WTC11 (cell line): ENCODE measurements around the gene LAT. TPM values are rescaled to one million over a fixed set of nuclear protein-coding genes. Genes with fewer than 3 reads are reported as not detected.

Source experiments
- AR ChIP-seq: fragments of 250-450 bp; sonication (Bioruptor Pico); IDR thresholded peaks from 2 replicates; pipeline ENCODE4 v1.9.0; 2021; ENCODE audit warnings: mild to moderate bottlenecking
- ARID4B ChIP-seq: sonication (generic); formaldehyde crosslinking; IDR thresholded peaks from 2 replicates; pipeline ENCODE4 v1.8.0; 2023; ENCODE audit warnings: missing genetic modification reagents, mild to moderate bottlenecking, borderline replicate concordance
- E2F4 ChIP-seq: sonication (generic); formaldehyde crosslinking; IDR thresholded peaks from 2 replicates; pipeline ENCODE4 v1.8.1; 2022; ENCODE audit warnings: low read depth, mild to moderate bottlenecking, moderate library complexity, missing genetic modification reagents, borderline replicate concordance
- E2F5 ChIP-seq: sonication (generic); formaldehyde crosslinking; IDR thresholded peaks from 2 replicates; pipeline ENCODE4 v1.8.1; 2022; ENCODE audit warnings: mild to moderate bottlenecking, moderate library complexity, missing genetic modification reagents
- EMX1 ChIP-seq: fragments of 250-450 bp; sonication (Bioruptor Pico); IDR thresholded peaks from 2 replicates; pipeline ENCODE4 v1.8.0; 2021; ENCODE audit warnings: mild to moderate bottlenecking
- ESRRA ChIP-seq: sonication (generic); formaldehyde crosslinking; IDR thresholded peaks from 2 replicates; pipeline ENCODE4 v1.8.1; 2022; ENCODE audit warnings: mild to moderate bottlenecking, missing genetic modification reagents, borderline replicate concordance
- FOXJ3 ChIP-seq: sonication (generic); formaldehyde crosslinking; IDR thresholded peaks from 2 replicates; pipeline ENCODE4 v1.9.0; 2021; ENCODE audit warnings: missing genetic modification reagents, mild to moderate bottlenecking, borderline replicate concordance
- FOXP4 ChIP-seq: sonication (generic); formaldehyde crosslinking; IDR thresholded peaks from 2 replicates; pipeline ENCODE4 v1.8.0; 2022; ENCODE audit warnings: mild to moderate bottlenecking, missing genetic modification reagents
- JAZF1 ChIP-seq: fragments of 250-450 bp; sonication (Bioruptor Pico); IDR thresholded peaks from 2 replicates; pipeline ENCODE4 v1.9.0; 2021; ENCODE audit warnings: moderate library complexity, mild to moderate bottlenecking, inconsistent platforms
- JUN ChIP-seq: sonication (generic); formaldehyde crosslinking; IDR thresholded peaks from 2 replicates; pipeline ENCODE4 v1.8.0; 2023; ENCODE audit warnings: mild to moderate bottlenecking, missing genetic modification reagents
- MAX ChIP-seq: sonication (generic); formaldehyde crosslinking; IDR thresholded peaks from 2 replicates; pipeline ENCODE4 v1.8.0; 2022; ENCODE audit warnings: mild to moderate bottlenecking, missing genetic modification reagents
- MYBL2 ChIP-seq: sonication (generic); formaldehyde crosslinking; IDR thresholded peaks from 2 replicates; pipeline ENCODE4 v1.8.1; 2023; ENCODE audit warnings: mild to moderate bottlenecking, moderate library complexity, missing genetic modification reagents
- PRRX2 ChIP-seq: fragments of 250-450 bp; sonication (Bioruptor Pico); IDR thresholded peaks from 2 replicates; pipeline ENCODE4 v1.8.0; 2021; ENCODE audit warnings: mild to moderate bottlenecking
- TEAD1 ChIP-seq: sonication (generic); formaldehyde crosslinking; IDR thresholded peaks from 2 replicates; pipeline ENCODE4 v1.8.0; 2022; ENCODE audit warnings: mild to moderate bottlenecking, missing genetic modification reagents
- USF2 ChIP-seq: sonication (generic); formaldehyde crosslinking; IDR thresholded peaks from 2 replicates; pipeline ENCODE4 v1.8.1; 2023; ENCODE audit warnings: mild to moderate bottlenecking, missing genetic modification reagents, moderate library complexity
- ZBTB43 ChIP-seq: sonication (generic); formaldehyde crosslinking; IDR thresholded peaks from 2 replicates; pipeline ENCODE4 v1.8.1; 2023; ENCODE audit warnings: mild to moderate bottlenecking, missing genetic modification reagents
- ZNF423 ChIP-seq: fragments of 250-450 bp; sonication (Bioruptor Pico); IDR thresholded peaks from 2 replicates; pipeline ENCODE4 v2.1.2; 2022; ENCODE audit warnings: mild to moderate bottlenecking, moderate library complexity
- ZNF425 ChIP-seq: fragments of 250-450 bp; sonication (Bioruptor Pico); conservative IDR thresholded peaks from 2 replicates; pipeline ENCODE4 v1.9.0; 2021; ENCODE audit warnings: mild to moderate bottlenecking
- ZSCAN18 ChIP-seq: fragments of 250-450 bp; sonication (Bioruptor Pico); IDR thresholded peaks from 2 replicates; pipeline ENCODE4 v2.1.2; 2022; ENCODE audit warnings: mild to moderate bottlenecking, moderate library complexity
- total RNA-seq: library from RNA; stranded (reverse); gene quantifications from 3 replicates; pipeline ENCODE4 v1.2.3, GENCODE V29; 2021

The LAT gene
- total RNA-seq, 1 experiment from 2014 or later = 5.6 TPM

- TF ChIP-seq USF2 (CRISPR knock-in tag) (peak; percentile 100), MAX (CRISPR knock-in tag) (peak; percentile 90), ZBTB43 (CRISPR knock-in tag) (peak; percentile 44; the same call in 1 of the 2 replicates), AR (CRISPR knock-in tag) (no peak), ARID4B (peak; percentile 51; the same call in 1 of the 2 replicates), EMX1 (CRISPR knock-in tag) (no peak), E2F5 (peak; percentile 87; the same call in 1 of the 2 replicates), ZNF423 (CRISPR knock-in tag) (no peak), FOXJ3 (CRISPR knock-in tag) (no peak), E2F4 (CRISPR knock-in tag) (no peak; the same call in 1 of the 2 replicates), MYBL2 (peak; percentile 76), TEAD1 (CRISPR knock-in tag) (peak; percentile 46; the same call in 1 of the 2 replicates), JUN (CRISPR knock-in tag) (0 out of 2 replicates have a peak, but pooled peaks have one; percentile 14), ESRRA (CRISPR knock-in tag) (no peak; the same call in 1 of the 2 replicates), ZNF425 (CRISPR knock-in tag) (no peak), JAZF1 (CRISPR knock-in tag) (no peak), ZSCAN18 (CRISPR knock-in tag) (no peak), FOXP4 (CRISPR knock-in tag) (peak; percentile 58; the same call in 1 of the 2 replicates), PRRX2 (no peak)
Observed at GRCh38 chr16:28974437-28975157, 10.3 kb upstream of the LAT start, which contains the start of gene SPNS1 (continued).
